Esophagus squamous epithelium (tissue), 5 donors: Measurements from ENCODE around the gene PLA2R1. TPM values are rescaled to one million over a fixed set of nuclear protein-coding genes. Genes with fewer than 3 reads are reported as not detected.

Source experiments
- DNase-seq: peaks from one replicate; lab custom pipeline; 2025; lab: John Stamatoyannopoulos, UW
- H3K27ac ChIP-seq, 4 donors: fragments of 200-600 bp; sonication (generic); one replicate each; pipeline ENCODE4 v1.5.1; 2016 to 2019; ENCODE audit warnings: mild to moderate bottlenecking in 1 of 4
- H3K27me3 ChIP-seq, 4 donors: fragments of 200-600 bp; sonication (generic); 1 replicate in 3 of 4; 2 replicates in 1 of 4; pipeline versions ENCODE4 v1.5.1 to v1.6.0; 2017 to 2021; ENCODE audit warnings: antibody characterized with exemption in 1 of 4
- H3K36me3 ChIP-seq, 3 donors: fragments of 200-600 bp; sonication (generic); one replicate each; pipeline ENCODE4 v1.5.1; 2016 to 2019
- H3K4me1 ChIP-seq, 3 donors: fragments of 200-600 bp; sonication (generic); one replicate each; pipeline ENCODE4 v1.5.1; 2017 to 2019
- H3K4me3 ChIP-seq, 4 donors: fragments of 200-600 bp; sonication (generic); 1 replicate in 3 of 4; 2 replicates in 1 of 4; pipeline ENCODE4 v1.5.1; 2016 to 2019; ENCODE audit warnings: mild to moderate bottlenecking in 2 of 4, moderate library complexity in 1 of 4
- H3K9me3 ChIP-seq, 3 donors: fragments of 200-600 bp; sonication (generic); one replicate each; pipeline ENCODE4 v1.5.1; 2016 to 2019
- CTCF ChIP-seq, 6 experiments: fragments of 450-650 bp in 4 of 6; fragments of 200-600 bp in 2 of 6; sonication (generic) in 2 of 6; IDR thresholded peaks; one replicate each; pipeline ENCODE4 v1.5.1; 2016 to 2019; ENCODE audit warnings: antibody characterized with exemption in 6 of 6, mild to moderate bottlenecking in 4 of 6, moderate library complexity in 4 of 6
- POLR2A ChIP-seq, 4 donors: fragments of 450-650 bp; IDR thresholded peaks; one replicate each; pipeline ENCODE4 v1.6.1; 2017; ENCODE audit warnings: antibody characterized with exemption in 4 of 4, mild to moderate bottlenecking in 4 of 4, moderate library complexity in 3 of 4
- WGBS, 2 donors: methylation state at CpG; one replicate each; pipeline ENCODE4 v1.1.5; 2018; 5-methylcytosine and 5-hydroxymethylcytosine counted together
- intact Hi-C: fragments of 100-400 bp; cut with DNase I; formaldehyde crosslinking; loops from one replicate; pipeline ENCODE4 v1.15.0; 2022
- total RNA-seq, 4 donors: library from RNA; depleted of rRNA; stranded (reverse); fragments of >200 nt; gene quantifications; one replicate each; pipeline ENCODE4 v1.1.0, GENCODE V29; 2016
- donor health status: DM: yes; HTN: yes; CAD: no.

PLA2R1 gene
- total RNA-seq, 4 donors from 2014 or later = 9.2 to 18.9 (median 12.3) TPM

- Histone ChIP-seq H3K4me3 (no peak overlapping the region), H3K9me3 (no peaks in the 10 kb centered on the region), H3K36me3 (peaks cover 0 to 10% (median 0%) of the 10 kb centered on the region in 3 donors), H3K27me3 (no peaks in the 10 kb centered on the region), H3K27ac (no peak overlapping the region), H3K4me1 (peaks cover 0 to 9% (median 0%) of the 10 kb centered on the region in 3 donors)
- DNase-seq = no peak
- TF ChIP-seq CTCF (IDR thresholded peaks at IDR 0.05) (peak in 1 of 6 experiments; percentile 32), POLR2A (IDR thresholded peaks at IDR 0.05) (no peak)
- 69 to 71% methylated on average over 3 of the region's 3 CpGs for WGBS, 2 donors
- intact Hi-C loops = no loop called here
Measured at GRCh38 chr2:159998961-159999360, 63.5 kb downstream of the PLA2R1 start.

GRCh38 chr2:159998243-159998642, 64.2 kb downstream of the PLA2R1 start:
- WGBS, 2 donors = 94% methylated on average over 2 of the region's 2 CpGs
- intact Hi-C loops = no loop called here
- DNase-seq = no peak
- Histone ChIP-seq H3K4me3 (no peak overlapping the region), H3K36me3 (peaks cover 0 to 6% (median 0%) of the 10 kb centered on the region in 3 donors), H3K27me3 (no peaks in the 10 kb centered on the region), H3K9me3 (no peaks in the 10 kb centered on the region), H3K4me1 (peaks cover 0 to 9% (median 0%) of the 10 kb centered on the region in 3 donors), H3K27ac (no peak overlapping the region)
- TF ChIP-seq CTCF (IDR thresholded peaks at IDR 0.05) = no peak
- TF ChIP-seq POLR2A (IDR thresholded peaks at IDR 0.05) = no peak

- H3K9me3 ChIP-seq = no peaks in the 10 kb centered on the region
- no peak for DNase-seq
- no peaks in the 10 kb centered on the region for H3K27me3 ChIP-seq
- no peak overlapping the region for H3K27ac ChIP-seq
- no peak overlapping the region for H3K4me3 ChIP-seq
- TF ChIP-seq POLR2A (IDR thresholded peaks at IDR 0.05) (no peak), CTCF (IDR thresholded peaks at IDR 0.05) (no peak)
- peaks cover 0 to 6% (median 0%) of the 10 kb centered on the region in 3 donors for H3K36me3 ChIP-seq
- intact Hi-C loops = no loop called here
- H3K4me1 ChIP-seq = peaks cover 0 to 9% (median 0%) of the 10 kb centered on the region in 3 donors
- WGBS, 2 donors = 69 to 72% methylated on average over 3 of the region's 3 CpGs
Measured at GRCh38 chr2:159996792-159997546, 65.4 kb downstream of the PLA2R1 start.

GRCh38 chr2:159995038-159995437, 67.4 kb downstream of the PLA2R1 start:
- no peaks in the 10 kb centered on the region for H3K9me3 ChIP-seq
- WGBS, 2 donors = 90 to 93% methylated on average over 2 of the region's 2 CpGs

More at GRCh38 chr2:159995038-159995437, 67.4 kb downstream of the PLA2R1 start:
- no peak for DNase-seq
- TF ChIP-seq CTCF (IDR thresholded peaks at IDR 0.05) (no peak), POLR2A (IDR thresholded peaks at IDR 0.05) (no peak)
- no peaks in the 10 kb centered on the region for H3K27me3 ChIP-seq
- intact Hi-C loops = no loop called here
- H3K36me3 ChIP-seq = peaks cover 0 to 6% (median 0%) of the 10 kb centered on the region in 3 donors
- peaks cover 0 to 9% (median 0%) of the 10 kb centered on the region in 3 donors for H3K4me1 ChIP-seq
- H3K27ac ChIP-seq = no peak overlapping the region
- H3K4me3 ChIP-seq = no peak overlapping the region
